Neutrophil (primary cell): ENCODE results near the gene PLCL1.

Experiments used
- H3K27ac ChIP-seq: fragments of 200-600 bp; sonication (generic); 2 replicates; pipeline ENCODE4 v1.5.1; 2016; ENCODE audit warnings: mild to moderate bottlenecking, moderate library complexity
- H3K27me3 ChIP-seq: fragments of 200-600 bp; sonication (generic); 2 replicates; pipeline ENCODE4 v1.6.0; 2016; ENCODE audit warnings: mild to moderate bottlenecking
- H3K36me3 ChIP-seq: fragments of 200-600 bp; sonication (generic); 2 replicates; pipeline ENCODE4 v1.5.1; 2017
- H3K4me1 ChIP-seq, 2 experiments: fragments of 200-600 bp in 1 of 2; sonication (generic) in 1 of 2; 1 replicate in 1 of 2; 2 replicates in 1 of 2; pipeline versions ENCODE4 v1.5.1 to v1.6.1; 2013 to 2016; ENCODE audit warnings: low read depth in 1 of 2, low read length in 1 of 2, mild to moderate bottlenecking in 1 of 2, moderate library complexity in 1 of 2; ENCODE audit not compliant: control insufficient read depth in 1 of 2, insufficient read depth in 1 of 2
- H3K4me3 ChIP-seq, 2 experiments: fragments of 200-600 bp in 1 of 2; sonication (generic) in 1 of 2; 1 replicate in 1 of 2; 2 replicates in 1 of 2; pipeline ENCODE4 v1.5.1; 2013 to 2016; ENCODE audit warnings: low read depth in 1 of 2, low read length in 1 of 2, mild to moderate bottlenecking in 1 of 2, moderate library complexity in 1 of 2
- H3K9me3 ChIP-seq: fragments of 200-600 bp; sonication (generic); 2 replicates; pipeline ENCODE4 v1.5.1; 2016
- TF ChIP-seq, protein P1 (sequence below): fragments of 200-600 bp; sonication (generic); IDR thresholded peaks from 2 replicates; pipeline ENCODE4 v1.5.1; 2016; ENCODE audit warnings: antibody characterized with exemption

The PLCL1 gene

DNA sequence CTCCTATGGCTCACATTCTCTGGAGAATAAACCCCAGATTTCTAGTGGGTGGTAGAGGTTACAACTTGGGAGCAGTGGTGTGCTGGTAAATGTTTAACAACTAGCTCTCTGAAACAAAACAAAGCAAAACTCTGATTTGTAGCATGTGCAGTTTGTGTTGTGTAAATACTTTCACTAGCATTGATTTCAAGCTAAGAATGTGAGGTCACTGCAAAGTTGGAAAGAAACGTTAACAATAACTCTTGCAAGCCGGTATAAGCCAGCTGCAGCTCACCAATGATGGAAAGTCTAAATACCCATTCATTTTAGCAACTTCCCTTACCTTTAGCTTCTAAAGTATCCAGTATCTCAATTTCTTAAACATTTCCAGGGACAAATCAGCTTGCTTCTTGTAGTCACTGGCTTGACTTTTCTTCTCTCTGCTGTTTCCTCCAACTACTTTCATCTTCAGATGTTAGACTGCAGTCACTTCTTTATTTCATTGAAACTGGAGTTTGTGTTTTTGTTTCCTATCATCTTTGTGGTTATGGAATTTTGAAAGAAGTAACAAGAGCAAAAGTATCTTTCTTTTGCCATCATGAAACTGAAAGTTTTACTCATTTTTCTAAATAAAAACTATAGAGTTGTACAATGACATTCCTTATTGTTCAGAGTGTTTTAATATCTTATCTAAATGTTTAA, 140.2 kb downstream of the PLCL1 start:
- TF ChIP-seq, protein P1, sequence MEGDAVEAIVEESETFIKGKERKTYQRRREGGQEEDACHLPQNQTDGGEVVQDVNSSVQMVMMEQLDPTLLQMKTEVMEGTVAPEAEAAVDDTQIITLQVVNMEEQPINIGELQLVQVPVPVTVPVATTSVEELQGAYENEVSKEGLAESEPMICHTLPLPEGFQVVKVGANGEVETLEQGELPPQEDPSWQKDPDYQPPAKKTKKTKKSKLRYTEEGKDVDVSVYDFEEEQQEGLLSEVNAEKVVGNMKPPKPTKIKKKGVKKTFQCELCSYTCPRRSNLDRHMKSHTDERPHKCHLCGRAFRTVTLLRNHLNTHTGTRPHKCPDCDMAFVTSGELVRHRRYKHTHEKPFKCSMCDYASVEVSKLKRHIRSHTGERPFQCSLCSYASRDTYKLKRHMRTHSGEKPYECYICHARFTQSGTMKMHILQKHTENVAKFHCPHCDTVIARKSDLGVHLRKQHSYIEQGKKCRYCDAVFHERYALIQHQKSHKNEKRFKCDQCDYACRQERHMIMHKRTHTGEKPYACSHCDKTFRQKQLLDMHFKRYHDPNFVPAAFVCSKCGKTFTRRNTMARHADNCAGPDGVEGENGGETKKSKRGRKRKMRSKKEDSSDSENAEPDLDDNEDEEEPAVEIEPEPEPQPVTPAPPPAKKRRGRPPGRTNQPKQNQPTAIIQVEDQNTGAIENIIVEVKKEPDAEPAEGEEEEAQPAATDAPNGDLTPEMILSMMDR, result no peak
- Histone ChIP-seq H3K4me3 (no peak overlapping the region), H3K9me3 (no peaks in the 10 kb centered on the region), H3K27me3 (peaks cover 30% of the 10 kb centered on the region), H3K36me3 (no peaks in the 10 kb centered on the region), H3K4me1 (no peaks in the 10 kb centered on the region), H3K27ac (no peak overlapping the region)

DNA sequence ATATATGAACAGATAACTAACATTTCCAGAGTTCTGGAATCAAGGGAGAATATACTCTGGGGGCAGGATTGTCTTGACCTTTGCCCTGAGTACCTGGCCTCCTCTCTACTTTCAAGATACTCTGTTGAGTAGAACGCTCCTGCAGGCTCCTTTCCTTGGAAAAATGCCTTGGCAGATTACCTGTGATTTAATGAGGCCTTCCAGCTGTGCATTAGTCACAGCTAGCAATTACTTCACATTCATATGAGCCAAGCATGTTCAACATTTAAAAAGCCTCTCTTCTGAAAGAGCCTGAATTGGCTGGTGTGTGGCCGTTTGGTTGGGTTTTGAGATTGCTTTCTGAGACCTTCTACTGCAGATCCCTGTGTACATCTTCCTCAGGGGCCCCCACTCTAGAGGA, 142.2 kb downstream of the PLCL1 start:
- no peaks in the 10 kb centered on the region for H3K9me3 ChIP-seq
- TF ChIP-seq, protein P1, result no peak
- H3K36me3 ChIP-seq, result no peaks in the 10 kb centered on the region
- H3K27ac ChIP-seq, result no peak overlapping the region
- H3K4me1 ChIP-seq, result no peaks in the 10 kb centered on the region
- H3K27me3 ChIP-seq, result peaks cover 36% of the 10 kb centered on the region
- H3K4me3 ChIP-seq, result no peak overlapping the region

DNA sequence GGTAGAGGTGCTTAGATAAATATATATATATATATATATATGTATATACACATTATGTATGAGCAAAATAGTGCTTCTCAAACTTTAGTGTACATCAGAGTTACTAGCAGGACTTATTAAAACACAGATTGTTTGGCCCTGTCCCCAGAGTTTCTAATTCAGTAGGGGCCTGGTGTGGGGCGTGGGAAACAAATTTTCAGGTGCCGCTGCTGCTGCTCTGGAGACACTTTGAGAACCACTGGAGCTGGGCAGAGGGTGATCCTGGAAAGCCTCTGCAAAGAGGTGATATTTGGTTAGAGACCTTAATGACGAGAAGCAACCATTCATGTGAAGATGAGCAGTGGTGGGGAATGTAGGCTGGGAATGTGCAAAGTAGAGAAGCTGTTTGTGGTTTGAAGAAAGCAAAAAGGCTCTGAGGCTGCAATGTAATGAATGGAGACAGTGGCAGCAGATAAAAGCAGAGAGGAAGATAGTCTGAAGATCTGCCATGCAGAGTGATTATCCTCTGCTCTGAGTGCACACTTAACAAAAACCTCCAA, 142.9 kb downstream of the PLCL1 start:
- no peak overlapping the region for H3K4me3 ChIP-seq
- no peaks in the 10 kb centered on the region for H3K9me3 ChIP-seq
- TF ChIP-seq, protein P1, result no peak
- no peaks in the 10 kb centered on the region for H3K36me3 ChIP-seq
- no peaks in the 10 kb centered on the region for H3K4me1 ChIP-seq
- peaks cover 34% of the 10 kb centered on the region for H3K27me3 ChIP-seq
- no peak overlapping the region for H3K27ac ChIP-seq

GRCh38 chr2:197949224-197949623, 144.8 kb downstream of the PLCL1 start:
- Histone ChIP-seq H3K4me3 (no peak overlapping the region), H3K4me1 (no peaks in the 10 kb centered on the region), H3K27me3 (peaks cover 32% of the 10 kb centered on the region)

GRCh38 chr2:197950006-197950405, 145.6 kb downstream of the PLCL1 start:
- Histone ChIP-seq H3K4me3 (no peak overlapping the region), H3K27ac (no peak overlapping the region), H3K27me3 (peaks cover 24% of the 10 kb centered on the region), H3K36me3 (no peaks in the 10 kb centered on the region), H3K9me3 (no peaks in the 10 kb centered on the region), H3K4me1 (no peaks in the 10 kb centered on the region)
- TF ChIP-seq, protein P1, result no peak

More at GRCh38 chr2:197949224-197949623, 144.8 kb downstream of the PLCL1 start:
- no peaks in the 10 kb centered on the region for H3K36me3 ChIP-seq
- TF ChIP-seq, protein P1, result no peak
- no peak overlapping the region for H3K27ac ChIP-seq
- H3K9me3 ChIP-seq, result no peaks in the 10 kb centered on the region
